GM12878 (cell line): Measurements from ENCODE around the gene AP2S1.

Source experiments
- CTCF ChIP-seq, 3 experiments: IDR thresholded peaks in 2 of 3; conservative IDR thresholded peaks in 1 of 3; 2 replicates each; pipeline ENCODE4 v1.5.1; 2011; ENCODE audit warnings: low read depth in 3 of 3, low read length in 3 of 3, mild to moderate bottlenecking in 3 of 3, control low read depth in 2 of 3, moderate library complexity in 2 of 3, inconsistent platforms in 1 of 3, mixed read lengths in 1 of 3; ENCODE audit not compliant: control insufficient read depth in 2 of 3, insufficient read depth in 1 of 3; ENCODE audit errors: extremely low read depth in 1 of 3
- EP300 ChIP-seq, 2 experiments: fragments of 150-350 bp in 1 of 2; IDR thresholded peaks; 2 replicates each; pipeline ENCODE4 v1.6.1; 2011 to 2012; ENCODE audit warnings: low read depth in 2 of 2, low read length in 2 of 2, borderline replicate concordance in 1 of 2, improper control_type of control experiment in 1 of 2, inconsistent platforms in 1 of 2; ENCODE audit not compliant: control insufficient read depth in 1 of 2
- EZH2 ChIP-seq: IDR thresholded peaks from 2 replicates; pipeline ENCODE4 v1.6.1; 2012; ENCODE audit warnings: low read depth, mild to moderate bottlenecking, control low read depth, inconsistent platforms, low read length, borderline replicate concordance; ENCODE audit not compliant: control insufficient read depth
- POLR2A ChIP-seq: IDR thresholded peaks from 2 replicates; pipeline ENCODE4 v1.6.1; 2011; ENCODE audit warnings: low read depth, mild to moderate bottlenecking, low read length
- RAD21 ChIP-seq: IDR thresholded peaks from 2 replicates; pipeline ENCODE4 v1.6.1; 2011; ENCODE audit warnings: mild to moderate bottlenecking, low read depth, low read length, moderate library complexity; ENCODE audit not compliant: insufficient read depth

- TF ChIP-seq POLR2A (no peak), EP300 (IDR thresholded peaks at IDR 0.05; ENCODE audit: borderline replicate concordance in 1 of 2, control insufficient read depth in 1 of 2, low read depth in 2 of 2, low read length in 2 of 2) (no peak), CTCF (IDR thresholded peaks at IDR 0.05 in 2 of 3, conservative IDR thresholded peaks at IDR 0.05 in 1 of 3; ENCODE audit: control insufficient read depth in 2 of 3, extremely low read depth in 1 of 3, insufficient read depth in 1 of 3, low read depth in 3 of 3, low read length in 3 of 3) (peak; percentile 79 to 88 (median 80)), RAD21 (peak; percentile 93), EZH2 (no peak)
Measured at GRCh38 chr19:46840498-46840942, 10.1 kb downstream of the AP2S1 start.
